GM20431 (cell line): ENCODE data around the gene F5.
"Not testable (repeated sequence)": the region's sequence is repeated elsewhere in the genome, so short reads cannot be mapped to it uniquely, and the experiment has no call there.

Experiments
- in situ Hi-C: fragments of 300-500 bp; cut with MseI, MboI; formaldehyde crosslinking; loops from one replicate; pipeline ENCODE4 v1.15.0; 2020; ENCODE audit warnings: low sequenced_read_pairs; ENCODE audit not compliant: unreplicated experiment

F5 gene

GRCh38 chr1:169515641-169516040, 70.6 kb downstream of the F5 start:
- in situ Hi-C loops = no loop called here

GRCh38 chr1:169514566-169515270, 71.6 kb downstream of the F5 start:
- in situ Hi-C loops = no loop called here

GRCh38 chr1:169513208-169513607, 73.1 kb downstream of the F5 start:
- in situ Hi-C loops = no loop called here

GRCh38 chr1:169511316-169512005, 74.8 kb downstream of the F5 start:
- in situ Hi-C loops = no loop called here

GRCh38 chr1:169510060-169510459, 76.2 kb downstream of the F5 start:
- in situ Hi-C loops = no loop called here

GRCh38 chr1:169509354-169509753, 76.9 kb downstream of the F5 start:
- in situ Hi-C loops = no loop called here

- in situ Hi-C loops = no loop called here
These were observed 77.6 kb downstream of the F5 start for GRCh38 chr1:169508432-169509338.

GRCh38 chr1:169507413-169507812, 78.9 kb downstream of the F5 start:
- in situ Hi-C loops = no loop called here

GRCh38 chr1:169503601-169504000, 82.7 kb downstream of the F5 start:
- in situ Hi-C loops = not testable (repeated sequence)

- in situ Hi-C loops = no loop called here
These were observed 86.5 kb downstream of the F5 start for GRCh38 chr1:169499807-169500206.

- in situ Hi-C loops = no loop called here
These were observed 89.0 kb downstream of the F5 start for GRCh38 chr1:169497317-169497716.

GRCh38 chr1:169495916-169496315, 90.4 kb downstream of the F5 start:
- in situ Hi-C loops = no loop called here

- in situ Hi-C loops = no loop called here
These were observed 91.1 kb downstream of the F5 start for GRCh38 chr1:169495046-169495775.

GRCh38 chr1:169494343-169494742, 91.9 kb downstream of the F5 start:
- in situ Hi-C loops = no loop called here

GRCh38 chr1:169493251-169493650, 93.0 kb downstream of the F5 start:
- in situ Hi-C loops = no loop called here

- in situ Hi-C loops = no loop called here
These were observed 94.4 kb downstream of the F5 start for GRCh38 chr1:169491845-169492281.

- in situ Hi-C loops = no loop called here
These were observed 98.1 kb downstream of the F5 start for GRCh38 chr1:169488157-169488556.

- in situ Hi-C loops = no loop called here
These were observed 98.7 kb downstream of the F5 start for GRCh38 chr1:169487561-169487960.

GRCh38 chr1:169487133-169487532, 99.1 kb downstream of the F5 start:
- in situ Hi-C loops = no loop called here
